NCI-H187 treated with DMSO at 0.1 percent for 48 hours (cell line): ENCODE data around the gene PTPRF.

ENCODE experiments used
- DNase-seq: peaks from one replicate; lab custom pipeline; 2025; lab: John Stamatoyannopoulos, UW

Gene PTPRF

DNA sequence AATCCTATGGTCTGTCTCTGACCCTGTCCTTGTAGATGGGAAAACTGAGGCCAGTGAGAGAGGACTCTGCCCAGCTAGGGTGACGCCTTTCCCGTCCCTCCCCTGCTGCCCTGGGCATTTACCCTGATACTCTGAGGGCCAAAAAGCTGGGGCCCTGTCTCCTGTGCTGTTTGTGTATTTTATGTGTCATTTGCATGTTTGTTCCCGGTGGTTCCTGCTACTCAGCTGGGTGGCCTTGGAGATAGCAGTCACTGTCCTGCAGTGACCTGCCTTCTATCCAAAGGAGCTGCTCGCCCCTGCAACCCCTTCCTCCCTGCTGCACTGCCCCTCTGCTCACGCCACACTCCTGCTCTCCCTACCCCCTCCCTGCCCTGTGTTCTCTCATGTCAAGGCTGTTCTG lies 78.1 kb downstream of the PTPRF start:
- no peak for DNase-seq

DNA sequence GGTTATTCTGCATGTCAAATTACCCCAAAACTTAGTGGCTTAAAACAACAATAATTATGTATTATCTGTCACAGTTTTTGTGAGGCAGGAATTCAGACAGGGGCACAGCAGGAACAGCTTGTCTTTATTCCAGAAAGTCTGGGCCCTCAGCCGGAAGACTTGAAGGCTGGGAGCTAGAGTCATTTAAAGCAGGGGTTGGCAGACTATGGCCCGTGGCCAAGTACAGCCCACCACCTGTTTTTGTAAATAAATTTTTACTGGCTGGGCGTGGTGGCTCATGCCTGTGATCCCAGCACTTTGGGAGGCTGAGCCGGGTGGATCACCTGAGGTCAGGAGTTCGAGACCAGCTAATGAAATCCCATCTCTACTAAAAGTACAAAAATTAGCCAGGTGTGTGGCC lies 79.7 kb downstream of the PTPRF start:
- no peak for DNase-seq

DNA sequence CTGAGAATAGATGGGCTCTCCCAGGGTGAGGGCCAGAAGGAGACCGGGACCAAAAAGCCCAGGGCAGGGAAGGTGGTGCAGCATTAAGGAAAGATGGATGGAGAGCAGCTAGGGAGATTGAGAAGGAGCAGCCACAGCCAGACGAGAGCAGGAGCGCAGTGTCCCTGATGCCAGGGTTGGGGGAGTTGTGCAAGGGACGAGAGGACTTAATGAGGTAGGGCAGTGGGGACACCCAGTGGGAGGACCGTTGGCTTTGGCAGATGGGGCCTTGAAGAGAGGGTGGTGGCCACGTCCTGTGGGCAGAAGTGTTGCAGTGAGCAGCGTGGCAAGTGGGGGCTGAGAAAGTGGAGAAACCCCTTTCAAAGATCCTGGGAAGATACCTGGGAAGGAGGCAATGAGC lies 81.3 kb downstream of the PTPRF start:
- DNase-seq, result no peak

DNA sequence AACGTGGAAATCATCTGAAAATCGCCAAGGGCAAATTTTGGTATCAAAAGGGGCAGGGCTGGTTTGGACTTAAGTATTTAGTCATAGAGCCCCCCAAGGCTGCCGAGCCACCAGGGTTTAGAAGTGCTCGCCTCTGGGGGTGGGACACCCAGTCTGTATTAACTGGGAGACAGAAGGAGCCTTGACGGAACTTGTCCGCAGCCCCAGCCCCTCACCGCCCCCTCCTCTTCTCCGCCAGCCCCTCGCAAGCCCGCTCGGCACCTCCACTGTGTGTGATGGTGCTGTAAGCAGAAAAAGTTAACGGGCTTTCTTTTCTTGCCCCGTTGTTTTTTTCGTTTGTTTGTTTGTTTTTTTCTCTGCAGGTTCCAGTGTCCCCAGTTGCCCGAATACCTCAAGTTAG lies 81.7 kb downstream of the PTPRF start:
- DNase-seq, result no peak

DNA sequence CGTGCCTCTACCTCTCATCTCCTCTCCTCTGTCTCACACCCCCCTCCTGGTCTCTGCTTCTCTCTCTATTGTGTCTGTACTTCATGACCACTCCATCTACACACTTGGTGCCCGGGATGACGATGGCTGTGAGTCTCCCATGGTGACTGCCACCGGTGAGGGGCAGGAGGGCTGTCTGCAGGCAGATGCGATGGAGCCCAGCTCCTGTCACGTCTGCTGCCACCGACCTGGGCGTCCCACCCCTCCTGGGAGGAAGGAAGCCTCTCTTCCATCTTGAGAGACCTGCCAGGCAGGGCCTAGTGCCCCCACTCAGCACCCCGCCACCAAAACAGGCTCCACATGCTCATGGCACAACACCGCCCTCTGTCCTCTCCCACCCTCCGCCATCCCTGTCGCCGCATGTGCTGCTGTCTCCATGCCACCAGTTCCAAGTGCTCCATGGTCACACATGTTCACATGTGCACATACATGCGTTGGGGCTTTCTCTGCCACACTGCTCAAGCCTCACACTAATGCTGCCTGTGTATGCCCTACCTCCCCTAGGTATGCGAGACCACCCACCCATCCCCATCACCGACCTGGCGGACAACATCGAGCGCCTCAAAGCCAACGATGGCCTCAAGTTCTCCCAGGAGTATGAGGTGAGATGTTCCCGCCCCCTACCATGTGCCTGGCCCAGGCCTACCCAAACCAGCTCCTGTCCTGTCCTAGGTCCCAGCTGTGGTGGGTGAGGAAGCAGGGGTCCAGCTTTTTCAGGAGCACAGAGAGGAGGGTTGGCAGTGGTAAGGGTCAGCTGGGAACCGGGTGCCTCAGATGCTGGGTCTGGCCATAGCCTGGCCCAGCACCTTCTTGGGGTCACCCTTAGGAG lies 82.6 kb downstream of the PTPRF start:
- no peak for DNase-seq

DNA sequence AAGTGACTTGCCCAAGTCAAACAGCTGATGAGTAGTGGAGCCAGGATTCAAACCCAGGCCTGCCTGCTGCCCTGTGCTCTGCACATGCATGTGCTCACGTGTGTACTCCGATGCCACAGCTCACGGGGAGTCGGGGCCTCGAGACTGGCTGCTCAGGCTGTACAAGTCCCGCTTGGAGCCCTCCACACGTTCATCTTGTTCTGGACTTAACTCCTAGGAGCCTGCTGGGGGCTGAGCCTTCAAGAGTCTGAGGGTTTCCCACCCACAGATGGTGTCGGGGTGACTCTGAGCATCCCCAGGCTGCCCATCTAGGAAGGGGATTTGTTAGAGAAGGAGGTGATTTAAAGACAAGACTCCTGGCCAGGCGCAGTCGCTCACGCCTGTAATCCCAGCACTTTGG lies 83.5 kb downstream of the PTPRF start:
- DNase-seq, result no peak

DNA sequence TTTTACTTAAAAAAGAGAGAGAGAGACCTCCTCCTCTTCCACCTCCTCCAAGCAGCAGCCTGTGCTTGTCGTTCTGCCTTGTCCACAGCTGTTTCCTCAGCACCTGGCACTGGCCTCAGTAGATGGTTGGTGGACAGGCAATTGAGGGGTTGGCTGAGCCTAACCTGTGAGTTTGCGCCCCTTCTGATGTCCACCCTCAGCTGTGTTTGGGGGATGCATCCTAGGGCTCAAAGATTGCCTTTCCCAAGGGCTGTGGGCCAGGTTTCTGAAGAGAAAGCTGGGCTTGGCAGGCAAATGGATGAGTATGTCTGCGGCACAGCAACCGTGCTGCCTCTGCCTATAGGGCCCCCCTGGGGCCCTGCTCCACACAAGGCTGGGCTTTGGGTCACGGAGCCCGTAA lies 84.2 kb downstream of the PTPRF start:
- no peak for DNase-seq

DNA sequence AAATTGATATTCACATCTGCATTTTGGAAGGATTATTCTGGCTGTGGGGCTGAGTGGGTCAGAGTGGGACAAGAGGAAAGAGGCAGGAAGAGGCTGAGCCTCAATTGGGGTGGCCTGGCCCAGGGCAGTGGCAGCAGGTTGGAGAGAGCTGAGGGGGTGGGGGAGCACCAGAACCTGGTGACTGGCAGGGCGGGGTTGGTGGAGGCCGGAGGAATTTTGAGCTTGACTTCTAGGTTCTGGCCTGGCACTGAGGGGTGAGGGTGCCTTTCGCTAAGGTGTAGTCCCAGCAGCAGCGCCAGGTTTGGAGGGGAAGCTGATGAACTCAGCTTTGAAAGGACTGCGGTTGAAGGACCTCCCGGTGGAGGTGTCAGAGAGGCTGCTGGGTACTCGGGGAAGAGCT lies 85.7 kb downstream of the PTPRF start:
- DNase-seq, result no peak

DNA sequence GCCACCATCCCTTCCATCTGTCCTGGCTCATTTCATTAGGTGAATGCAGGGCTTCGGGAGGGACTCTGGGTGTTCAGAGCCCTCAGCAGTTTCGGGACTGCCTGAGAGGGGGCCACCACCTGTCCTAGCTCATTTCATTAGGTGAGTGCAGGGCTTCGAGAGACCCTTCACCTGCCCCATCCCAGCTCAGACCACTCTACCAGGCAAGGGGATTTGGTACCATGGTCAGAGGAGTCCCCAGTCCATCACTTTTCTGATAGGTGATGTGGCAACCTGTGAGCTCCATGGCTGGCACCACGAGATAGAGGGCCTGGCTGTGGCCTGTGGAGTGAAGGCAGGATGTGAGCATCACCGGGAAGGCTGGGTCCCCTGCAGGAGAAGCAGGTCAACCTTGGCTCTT lies 86.3 kb downstream of the PTPRF start:
- DNase-seq, result no peak

DNA sequence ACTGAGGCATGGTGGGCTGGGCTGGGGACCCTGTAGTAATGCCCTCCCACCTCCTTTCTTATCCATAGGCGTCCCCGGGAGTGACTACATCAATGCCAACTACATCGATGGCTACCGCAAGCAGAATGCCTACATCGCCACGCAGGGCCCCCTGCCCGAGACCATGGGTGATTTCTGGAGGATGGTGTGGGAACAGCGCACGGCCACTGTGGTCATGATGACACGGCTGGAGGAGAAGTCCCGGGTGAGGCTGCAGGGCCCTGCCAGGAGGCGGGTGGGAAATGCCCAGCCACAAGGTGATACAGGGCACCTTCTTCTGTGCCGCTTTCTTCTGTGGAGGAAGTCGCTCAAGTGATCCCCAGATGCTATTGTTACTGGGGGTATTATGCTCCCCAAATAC lies 87.0 kb downstream of the PTPRF start:
- no peak for DNase-seq

DNA sequence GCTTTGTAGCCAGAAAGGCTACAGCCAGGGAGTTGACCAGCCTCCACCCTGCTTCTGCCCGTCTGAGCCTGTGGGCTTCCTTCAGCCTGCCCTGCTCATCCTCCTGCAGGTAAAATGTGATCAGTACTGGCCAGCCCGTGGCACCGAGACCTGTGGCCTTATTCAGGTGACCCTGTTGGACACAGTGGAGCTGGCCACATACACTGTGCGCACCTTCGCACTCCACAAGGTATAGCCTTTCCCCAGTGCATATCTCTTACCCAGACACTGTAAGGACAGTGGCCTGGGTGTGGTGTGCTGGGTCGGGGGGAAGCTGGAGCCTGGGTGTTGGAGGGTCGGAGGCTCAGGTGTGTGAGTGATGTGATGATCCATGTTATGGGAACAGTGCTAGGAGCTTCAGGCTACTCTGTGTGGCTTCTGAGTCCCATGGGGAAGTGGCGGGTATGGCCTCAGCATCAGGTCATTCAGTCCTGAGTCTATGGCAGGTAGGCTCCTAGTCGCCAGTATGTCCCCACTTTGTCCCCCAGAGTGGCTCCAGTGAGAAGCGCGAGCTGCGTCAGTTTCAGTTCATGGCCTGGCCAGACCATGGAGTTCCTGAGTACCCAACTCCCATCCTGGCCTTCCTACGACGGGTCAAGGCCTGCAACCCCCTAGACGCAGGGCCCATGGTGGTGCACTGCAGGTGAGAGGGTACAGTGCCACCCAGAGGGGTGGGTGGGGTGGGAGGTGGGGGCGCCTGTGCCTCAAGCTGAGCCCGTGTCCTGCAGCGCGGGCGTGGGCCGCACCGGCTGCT lies 88.0 kb downstream of the PTPRF start:
- no peak for DNase-seq

DNA sequence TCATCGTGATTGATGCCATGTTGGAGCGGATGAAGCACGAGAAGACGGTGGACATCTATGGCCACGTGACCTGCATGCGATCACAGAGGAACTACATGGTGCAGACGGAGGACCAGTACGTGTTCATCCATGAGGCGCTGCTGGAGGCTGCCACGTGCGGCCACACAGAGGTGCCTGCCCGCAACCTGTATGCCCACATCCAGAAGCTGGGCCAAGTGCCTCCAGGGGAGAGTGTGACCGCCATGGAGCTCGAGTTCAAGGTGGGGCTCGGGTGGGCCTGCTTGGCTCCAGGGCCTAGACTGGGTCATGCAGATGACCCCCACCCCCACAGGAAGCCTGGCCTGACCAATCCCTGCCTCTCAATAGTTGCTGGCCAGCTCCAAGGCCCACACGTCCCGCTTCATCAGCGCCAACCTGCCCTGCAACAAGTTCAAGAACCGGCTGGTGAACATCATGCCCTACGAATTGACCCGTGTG lies 88.7 kb downstream of the PTPRF start:
- DNase-seq, result no peak

DNA sequence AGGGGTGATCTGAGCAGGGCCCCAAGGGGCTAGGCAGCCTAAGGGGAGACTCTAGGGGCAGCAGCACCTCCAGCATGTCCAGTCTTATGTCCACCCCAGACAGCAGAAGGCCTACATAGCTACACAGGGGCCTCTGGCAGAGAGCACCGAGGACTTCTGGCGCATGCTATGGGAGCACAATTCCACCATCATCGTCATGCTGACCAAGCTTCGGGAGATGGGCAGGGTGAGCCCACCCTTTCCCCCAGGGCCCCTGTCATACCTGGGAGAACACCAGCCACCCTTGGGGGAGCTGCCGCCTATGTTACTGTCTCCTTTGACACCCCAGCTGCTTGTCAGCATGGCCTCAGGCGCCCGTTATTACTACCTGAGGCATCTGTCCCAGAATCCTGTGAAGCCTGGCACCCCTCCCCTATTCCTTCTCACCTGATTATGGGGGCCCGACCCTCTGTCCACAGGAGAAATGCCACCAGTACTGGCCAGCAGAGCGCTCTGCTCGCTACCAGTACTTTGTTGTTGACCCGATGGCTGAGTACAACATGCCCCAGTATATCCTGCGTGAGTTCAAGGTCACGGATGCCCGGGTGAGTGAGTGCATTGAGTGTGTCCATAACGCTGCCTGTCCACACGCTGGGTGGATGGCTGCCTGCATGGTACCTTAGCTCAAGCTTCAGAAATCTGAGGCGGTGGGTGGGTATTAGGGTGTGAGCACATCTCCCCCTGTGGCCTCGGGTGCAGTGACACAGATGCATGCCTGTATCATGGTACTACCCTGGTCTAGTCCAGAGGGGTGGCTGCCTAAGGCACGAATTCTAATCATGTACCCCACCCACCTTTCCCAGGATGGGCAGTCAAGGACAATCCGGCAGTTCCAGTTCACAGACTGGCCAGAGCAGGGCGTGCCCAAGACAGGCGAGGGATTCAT lies 89.6 kb downstream of the PTPRF start:
- DNase-seq, result no peak

DNA sequence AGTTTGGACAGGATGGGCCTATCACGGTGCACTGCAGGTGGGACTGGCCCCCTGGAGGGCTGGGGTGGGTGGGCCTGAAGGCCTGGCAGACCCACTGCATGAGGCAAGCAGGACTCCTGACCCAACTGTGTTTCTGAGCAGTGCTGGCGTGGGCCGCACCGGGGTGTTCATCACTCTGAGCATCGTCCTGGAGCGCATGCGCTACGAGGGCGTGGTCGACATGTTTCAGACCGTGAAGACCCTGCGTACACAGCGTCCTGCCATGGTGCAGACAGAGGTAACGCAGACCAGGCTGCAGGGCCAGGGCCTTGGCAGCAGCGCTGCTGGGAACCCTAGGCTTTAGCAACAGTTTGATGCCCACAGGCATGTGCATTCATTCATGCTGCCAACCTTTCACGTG lies 90.3 kb downstream of the PTPRF start:
- DNase-seq, result no peak

DNA sequence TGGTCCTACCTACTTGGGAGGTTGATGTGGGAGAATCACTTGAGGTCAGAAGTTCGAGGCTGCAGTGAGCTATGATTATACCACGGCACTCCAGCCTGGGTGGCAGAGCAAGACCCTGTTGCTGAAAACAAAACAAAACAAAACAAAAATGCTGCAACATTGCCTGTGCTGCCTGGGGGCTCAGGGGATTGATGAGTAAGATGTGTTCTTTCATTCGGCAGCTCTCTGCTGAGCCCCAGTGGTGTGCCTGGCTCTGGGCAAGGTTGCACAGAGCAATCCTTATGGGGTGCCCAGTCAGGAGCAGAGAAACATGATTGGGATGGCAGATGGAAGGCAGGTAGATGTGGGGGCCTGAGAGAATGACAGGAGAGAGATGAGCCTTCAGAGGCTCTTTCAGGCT lies 90.7 kb downstream of the PTPRF start:
- DNase-seq, result no peak

DNA sequence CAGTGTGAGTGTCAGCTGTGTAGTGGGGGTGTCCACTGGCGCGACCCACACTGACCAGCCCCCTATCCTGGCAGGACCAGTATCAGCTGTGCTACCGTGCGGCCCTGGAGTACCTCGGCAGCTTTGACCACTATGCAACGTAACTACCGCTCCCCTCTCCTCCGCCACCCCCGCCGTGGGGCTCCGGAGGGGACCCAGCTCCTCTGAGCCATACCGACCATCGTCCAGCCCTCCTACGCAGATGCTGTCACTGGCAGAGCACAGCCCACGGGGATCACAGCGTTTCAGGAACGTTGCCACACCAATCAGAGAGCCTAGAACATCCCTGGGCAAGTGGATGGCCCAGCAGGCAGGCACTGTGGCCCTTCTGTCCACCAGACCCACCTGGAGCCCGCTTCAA lies 91.2 kb downstream of the PTPRF start:
- DNase-seq, result no peak

DNA sequence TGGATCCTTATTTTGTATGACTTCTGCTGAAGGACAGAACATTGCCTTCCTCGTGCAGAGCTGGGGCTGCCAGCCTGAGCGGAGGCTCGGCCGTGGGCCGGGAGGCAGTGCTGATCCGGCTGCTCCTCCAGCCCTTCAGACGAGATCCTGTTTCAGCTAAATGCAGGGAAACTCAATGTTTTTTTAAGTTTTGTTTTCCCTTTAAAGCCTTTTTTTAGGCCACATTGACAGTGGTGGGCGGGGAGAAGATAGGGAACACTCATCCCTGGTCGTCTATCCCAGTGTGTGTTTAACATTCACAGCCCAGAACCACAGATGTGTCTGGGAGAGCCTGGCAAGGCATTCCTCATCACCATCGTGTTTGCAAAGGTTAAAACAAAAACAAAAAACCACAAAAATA lies 91.8 kb downstream of the PTPRF start:
- no peak for DNase-seq

DNA sequence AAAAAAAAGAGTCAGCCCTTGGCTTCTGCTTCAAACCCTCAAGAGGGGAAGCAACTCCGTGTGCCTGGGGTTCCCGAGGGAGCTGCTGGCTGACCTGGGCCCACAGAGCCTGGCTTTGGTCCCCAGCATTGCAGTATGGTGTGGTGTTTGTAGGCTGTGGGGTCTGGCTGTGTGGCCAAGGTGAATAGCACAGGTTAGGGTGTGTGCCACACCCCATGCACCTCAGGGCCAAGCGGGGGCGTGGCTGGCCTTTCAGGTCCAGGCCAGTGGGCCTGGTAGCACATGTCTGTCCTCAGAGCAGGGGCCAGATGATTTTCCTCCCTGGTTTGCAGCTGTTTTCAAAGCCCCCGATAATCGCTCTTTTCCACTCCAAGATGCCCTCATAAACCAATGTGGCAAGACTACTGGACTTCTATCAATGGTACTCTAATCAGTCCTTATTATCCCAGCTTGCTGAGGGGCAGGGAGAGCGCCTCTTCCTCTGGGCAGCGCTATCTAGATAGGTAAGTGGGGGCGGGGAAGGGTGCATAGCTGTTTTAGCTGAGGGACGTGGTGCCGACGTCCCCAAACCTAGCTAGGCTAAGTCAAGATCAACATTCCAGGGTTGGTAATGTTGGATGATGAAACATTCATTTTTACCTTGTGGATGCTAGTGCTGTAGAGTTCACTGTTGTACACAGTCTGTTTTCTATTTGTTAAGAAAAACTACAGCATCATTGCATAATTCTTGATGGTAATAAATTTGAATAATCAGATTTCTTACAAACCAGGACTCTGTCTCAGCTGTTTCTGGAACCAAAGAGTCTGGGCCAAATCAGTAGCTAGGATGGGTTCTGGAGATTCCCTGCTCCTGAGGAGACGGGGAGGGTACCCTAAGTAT lies 92.5 kb downstream of the PTPRF start:
- DNase-seq, result no peak

DNA sequence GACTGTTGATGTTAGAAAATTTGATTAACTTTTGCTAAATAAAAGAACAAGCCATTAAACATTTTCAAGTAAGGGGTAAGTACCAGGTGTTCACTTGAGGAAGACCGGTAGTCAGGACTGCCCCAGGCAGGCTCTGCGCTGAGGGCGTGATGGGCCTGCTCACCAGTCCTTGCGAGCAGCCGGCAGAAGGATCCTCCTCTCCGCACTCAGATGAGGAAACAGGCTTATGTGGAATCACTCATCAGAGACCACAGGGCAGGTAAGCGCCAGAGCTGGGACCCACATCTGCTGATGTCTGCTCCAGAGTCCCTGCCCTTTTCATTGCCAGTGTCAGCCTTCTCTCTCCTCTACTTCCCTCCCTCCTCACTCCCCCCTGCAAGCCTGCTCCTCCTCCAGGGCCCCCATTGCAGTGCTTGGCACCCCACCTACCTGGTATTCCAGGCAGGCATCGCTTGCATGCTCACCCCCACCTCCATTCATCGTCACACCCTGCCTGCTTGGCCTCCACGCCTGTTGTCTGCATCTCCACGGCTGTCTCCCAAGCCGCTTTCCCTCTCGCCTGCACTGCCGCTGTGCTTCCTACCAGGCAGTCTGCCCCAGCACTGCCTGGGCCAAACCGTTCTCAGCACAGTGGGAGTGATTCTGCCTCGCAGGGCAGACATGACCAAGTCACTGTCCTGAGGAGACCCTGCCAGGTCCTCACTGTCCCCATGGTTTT lies 94.5 kb downstream of the PTPRF start:
- no peak for DNase-seq

DNA sequence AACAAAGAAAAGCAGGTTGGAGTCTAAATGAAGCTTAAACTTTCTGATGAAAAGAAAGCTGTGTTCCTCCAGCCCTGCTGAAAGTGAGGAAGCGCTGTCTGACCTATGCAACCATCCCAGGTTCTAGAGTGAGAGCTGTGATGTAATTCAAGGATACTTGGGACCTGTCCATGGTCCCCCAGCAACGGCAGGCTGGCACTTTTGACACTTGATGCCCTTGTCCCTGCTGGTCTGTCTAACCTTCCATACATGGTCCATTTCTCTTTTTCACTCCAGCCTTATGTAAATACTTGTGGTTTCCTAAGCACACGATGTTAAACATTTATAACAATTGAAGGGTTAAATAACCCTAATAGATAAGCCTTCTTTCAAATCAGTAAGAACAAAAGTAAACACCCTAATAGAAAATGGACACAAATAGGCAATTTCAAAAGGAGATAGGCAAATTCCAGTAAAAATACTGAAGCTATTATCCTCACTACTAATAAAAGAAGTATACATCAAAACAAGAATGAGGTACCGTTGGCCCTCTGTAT lies 101.5 kb downstream of the PTPRF start:
- no peak for DNase-seq
